KMS-11 (cell line): ENCODE results near the gene PDE4D.

Source experiments
- H2AFZ ChIP-seq: fragments of 200-600 bp; sonication (generic); 2 replicates; pipeline ENCODE4 v1.6.1; 2016; ENCODE audit warnings: antibody characterized with exemption, mixed run types, low read depth
- H3K27ac ChIP-seq: fragments of 200-600 bp; sonication (generic); 2 replicates; pipeline ENCODE4 v1.6.1; 2016; ENCODE audit warnings: mild to moderate bottlenecking, mixed run types
- H3K27me3 ChIP-seq: fragments of 200-600 bp; sonication (generic); 2 replicates; pipeline ENCODE4 v1.6.1; 2017; ENCODE audit warnings: mild to moderate bottlenecking, low read depth, mixed run types, moderate library complexity; ENCODE audit not compliant: insufficient read depth
- H3K36me3 ChIP-seq: fragments of 200-600 bp; sonication (generic); 2 replicates; pipeline ENCODE4 v1.6.1; 2017; ENCODE audit warnings: mild to moderate bottlenecking, mixed run types; ENCODE audit not compliant: insufficient read depth
- H3K4me1 ChIP-seq: fragments of 200-600 bp; sonication (generic); 2 replicates; pipeline ENCODE4 v1.6.1; 2016; ENCODE audit warnings: mild to moderate bottlenecking, low read depth, mixed run types; ENCODE audit not compliant: poor library complexity, severe bottlenecking
- H3K4me2 ChIP-seq: fragments of 200-600 bp; sonication (generic); 2 replicates; pipeline ENCODE4 v1.7.0; 2016; ENCODE audit warnings: mild to moderate bottlenecking, mixed run types
- H3K4me3 ChIP-seq: fragments of 200-600 bp; sonication (generic); IDR thresholded peaks from 2 replicates; pipeline ENCODE4 v1.6.1; 2017; ENCODE audit warnings: low read depth, low read length, mixed read lengths; ENCODE audit not compliant: insufficient read depth
- H3K79me2 ChIP-seq: fragments of 200-600 bp; sonication (generic); 2 replicates; pipeline ENCODE4 v1.6.1; 2016; ENCODE audit warnings: low read depth, mixed run types; ENCODE audit not compliant: insufficient read depth
- H3K9ac ChIP-seq: fragments of 200-600 bp; sonication (generic); 2 replicates; pipeline ENCODE4 v1.6.1; 2016; ENCODE audit warnings: mild to moderate bottlenecking, mixed run types
- H4K20me1 ChIP-seq: fragments of 200-600 bp; sonication (generic); 2 replicates; pipeline ENCODE4 v1.6.1; 2016; ENCODE audit warnings: mild to moderate bottlenecking, mixed run types; ENCODE audit not compliant: insufficient read depth
- CTCF ChIP-seq: fragments of 200-600 bp; sonication (generic); conservative IDR thresholded peaks from 2 replicates; pipeline ENCODE4 v1.6.1; 2017; ENCODE audit warnings: low read depth, mild to moderate bottlenecking, antibody characterized with exemption, low read length, moderate library complexity, mixed read lengths

Gene PDE4D

GRCh38 chr5:59207401-59207800 is 686.1 kb downstream of the PDE4D start:
- Histone ChIP-seq H3K4me3 (no peak overlapping the region), H3K27ac (no peak overlapping the region), H2AFZ (no peak overlapping the region), H3K79me2 (no peaks in the 10 kb centered on the region), H4K20me1 (no peaks in the 10 kb centered on the region), H3K9ac (no peak overlapping the region), H3K36me3 (no peaks in the 10 kb centered on the region), H3K4me1 (no peaks in the 10 kb centered on the region), H3K4me2 (no peak overlapping the region), H3K27me3 (no peaks in the 10 kb centered on the region)
- TF ChIP-seq CTCF: no peak

GRCh38 chr5:59206132-59206581 is 687.4 kb downstream of the PDE4D start:
- TF ChIP-seq CTCF: no peak
- Histone ChIP-seq H3K79me2 (no peaks in the 10 kb centered on the region), H3K27ac (no peak overlapping the region)

DNA sequence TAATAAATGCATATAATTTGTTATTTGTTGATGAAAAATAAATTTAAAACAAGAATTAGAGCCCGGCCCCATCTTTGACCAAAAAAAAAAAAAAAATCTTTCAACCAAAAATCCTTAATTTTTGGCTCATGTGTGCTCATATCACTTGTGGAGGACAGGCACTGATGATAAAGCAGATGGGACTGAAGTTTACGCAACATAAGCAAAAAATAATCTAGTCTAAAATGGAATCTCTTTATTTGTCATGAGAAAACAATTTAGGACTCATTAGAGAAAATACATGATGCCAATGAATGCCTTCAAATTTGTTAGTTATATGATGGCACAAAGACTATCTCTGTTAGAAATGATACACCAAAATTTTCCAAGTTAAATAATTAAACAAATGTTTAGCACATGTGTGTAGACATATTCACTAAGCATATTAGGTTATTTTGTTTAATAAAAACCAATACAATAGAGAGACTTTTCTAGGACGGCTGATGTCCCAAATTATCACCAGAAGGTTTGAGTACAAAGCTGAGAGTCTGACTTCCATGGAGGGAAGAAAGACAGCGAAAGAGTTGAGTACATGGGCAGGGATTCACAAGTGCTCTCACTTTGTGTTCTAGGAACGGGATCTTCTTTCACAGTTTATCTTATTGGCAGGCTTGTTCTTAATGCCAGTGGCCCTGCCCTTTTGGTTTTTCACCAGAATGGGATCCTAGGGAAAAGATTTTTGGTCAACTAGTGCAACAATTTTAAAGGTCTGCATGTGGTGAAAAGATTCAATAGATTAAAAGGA is 689.2 kb downstream of the PDE4D start:
- Histone ChIP-seq H3K79me2 (no peaks in the 10 kb centered on the region), H3K9ac (no peak overlapping the region), H4K20me1 (no peaks in the 10 kb centered on the region), H2AFZ (no peak overlapping the region), H3K36me3 (no peaks in the 10 kb centered on the region), H3K4me2 (no peak overlapping the region), H3K27me3 (no peaks in the 10 kb centered on the region), H3K4me1 (no peaks in the 10 kb centered on the region), H3K4me3 (no peak overlapping the region), H3K27ac (no peak overlapping the region)
- no peak for TF ChIP-seq CTCF

More at GRCh38 chr5:59206132-59206581, 687.4 kb downstream of the PDE4D start:
- Histone ChIP-seq H3K9ac (no peak overlapping the region), H3K4me2 (no peak overlapping the region), H3K4me1 (no peaks in the 10 kb centered on the region), H3K27me3 (no peaks in the 10 kb centered on the region), H4K20me1 (no peaks in the 10 kb centered on the region), H3K36me3 (no peaks in the 10 kb centered on the region), H3K4me3 (no peak overlapping the region), H2AFZ (no peak overlapping the region)

- Histone ChIP-seq H3K36me3 (no peaks in the 10 kb centered on the region), H2AFZ (no peak overlapping the region), H3K27me3 (no peaks in the 10 kb centered on the region), H4K20me1 (no peaks in the 10 kb centered on the region), H3K4me2 (no peak overlapping the region), H3K4me3 (no peak overlapping the region), H3K4me1 (no peaks in the 10 kb centered on the region), H3K79me2 (no peaks in the 10 kb centered on the region), H3K27ac (no peak overlapping the region), H3K9ac (no peak overlapping the region)
- no peak for TF ChIP-seq CTCF
Measured at GRCh38 chr5:59199868-59200267, 693.7 kb downstream of the PDE4D start.
